Measurements from ENCODE around the gene SEC63.
"Not testable (repeated sequence)": the region's sequence is repeated elsewhere in the genome, so short reads cannot be mapped to it uniquely, and the experiment has no call there.

DNA sequence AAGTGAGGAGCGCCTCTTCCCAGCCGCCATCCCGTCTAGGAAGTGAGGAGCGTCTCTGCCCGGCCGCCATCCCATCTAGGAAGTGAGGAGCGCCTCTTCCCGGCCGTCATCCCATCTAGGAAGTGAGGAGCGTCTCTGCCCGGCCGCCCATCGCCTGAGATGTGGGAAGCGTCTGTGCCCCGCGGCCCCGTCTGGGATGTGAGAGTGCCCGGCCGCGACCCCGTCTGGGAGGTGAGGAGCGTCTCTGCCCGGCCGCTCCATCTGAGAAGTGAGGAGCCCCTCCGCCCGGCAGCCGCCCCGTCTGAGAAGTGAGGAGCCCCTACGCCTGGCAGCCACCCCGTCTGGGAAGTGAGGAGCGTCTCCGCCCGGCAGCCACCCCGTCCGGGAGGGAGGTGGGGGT is 23.8 kb downstream of the SEC63 start:
- TF ChIP-seq, protein P1, sequence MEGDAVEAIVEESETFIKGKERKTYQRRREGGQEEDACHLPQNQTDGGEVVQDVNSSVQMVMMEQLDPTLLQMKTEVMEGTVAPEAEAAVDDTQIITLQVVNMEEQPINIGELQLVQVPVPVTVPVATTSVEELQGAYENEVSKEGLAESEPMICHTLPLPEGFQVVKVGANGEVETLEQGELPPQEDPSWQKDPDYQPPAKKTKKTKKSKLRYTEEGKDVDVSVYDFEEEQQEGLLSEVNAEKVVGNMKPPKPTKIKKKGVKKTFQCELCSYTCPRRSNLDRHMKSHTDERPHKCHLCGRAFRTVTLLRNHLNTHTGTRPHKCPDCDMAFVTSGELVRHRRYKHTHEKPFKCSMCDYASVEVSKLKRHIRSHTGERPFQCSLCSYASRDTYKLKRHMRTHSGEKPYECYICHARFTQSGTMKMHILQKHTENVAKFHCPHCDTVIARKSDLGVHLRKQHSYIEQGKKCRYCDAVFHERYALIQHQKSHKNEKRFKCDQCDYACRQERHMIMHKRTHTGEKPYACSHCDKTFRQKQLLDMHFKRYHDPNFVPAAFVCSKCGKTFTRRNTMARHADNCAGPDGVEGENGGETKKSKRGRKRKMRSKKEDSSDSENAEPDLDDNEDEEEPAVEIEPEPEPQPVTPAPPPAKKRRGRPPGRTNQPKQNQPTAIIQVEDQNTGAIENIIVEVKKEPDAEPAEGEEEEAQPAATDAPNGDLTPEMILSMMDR (IDR thresholded peaks at IDR 0.05) = not testable (repeated sequence)
- not testable (repeated sequence) for TF ChIP-seq POLR2A (IDR thresholded peaks at IDR 0.05)

Data from adrenal gland (tissue), 5 donors.